A549 (cell line): ENCODE results near the gene SOD3. TPM values are rescaled to one million over a fixed set of nuclear protein-coding genes. Genes with fewer than 3 reads are reported as not detected.

Experiments
- ATAC-seq, 2 experiments: fragments of 200-7000 bp in 1 of 2; fragments of >200 bp in 1 of 2; cut with Nextera tagmentation in 1 of 2; cut with Tn5 transposase in 1 of 2; 3 replicates each; pipeline versions ENCODE4 v1.8.0 to v1.9.1; 2018 to 2020; ENCODE audit warnings: mild to moderate bottlenecking in 1 of 2, moderate library complexity in 1 of 2
- CTCF ChIA-PET: fragments of 300-600 bp; sonication (Branson Sonifier 250); formaldehyde crosslinking; extraction: SDS; loops from one replicate; lab custom pipeline; 2021; ENCODE audit warnings: antibody characterized with exemption, inconsistent platforms; lab: Yijun Ruan, JAX
- POLR2A ChIA-PET: fragments of 350-600 bp; formaldehyde crosslinking; extraction: SDS; loops from one replicate; lab custom pipeline; 2021; ENCODE audit warnings: antibody characterized with exemption, inconsistent platforms; lab: Yijun Ruan, JAX
- DNase-seq, 2 experiments: peaks; one replicate each; pipeline versions ENCODE4 v3.0.0 to v3.0.0-alpha.2; 2011 to 2016; ENCODE audit warnings: low read depth in 1 of 2, low spot score in 1 of 2
- FAIRE-seq: peaks from 2 replicates; lab custom pipeline; 2011; peaks lifted over from hg19 to GRCh38; lab: Jason Lieb, UNC
- H3K27ac ChIP-seq, 2 experiments: fragments of >200 bp; sonication (Bioruptor Twin); formaldehyde crosslinking; 3 replicates each; pipeline ENCODE4 v1.5.1; 2016 to 2017
- H3K4me1 ChIP-seq: fragments of >200 bp; sonication (Bioruptor Twin); formaldehyde crosslinking; 3 replicates; pipeline ENCODE4 v1.6.1; 2016
- H3K4me2 ChIP-seq: fragments of >200 bp; sonication (Bioruptor Twin); formaldehyde crosslinking; 3 replicates; pipeline ENCODE4 v1.6.1; 2016
- H3K4me3 ChIP-seq: fragments of >200 bp; sonication (Bioruptor Twin); formaldehyde crosslinking; 3 replicates; pipeline ENCODE4 v1.5.1; 2016
- H3K9me3 ChIP-seq: fragments of >200 bp; sonication (Bioruptor Twin); formaldehyde crosslinking; 3 replicates; pipeline ENCODE4 v1.6.1; 2016
- CBX2 ChIP-seq: fragments of 200-600 bp; sonication (generic); IDR thresholded peaks from 2 replicates; pipeline ENCODE4 v1.6.1; 2016; ENCODE audit warnings: low read depth, mild to moderate bottlenecking, borderline replicate concordance
- CEBPB ChIP-seq, 2 experiments: fragments of >200 bp in 1 of 2; sonication (Bioruptor Twin) in 1 of 2; formaldehyde crosslinking in 1 of 2; IDR thresholded peaks; 2 replicates each; pipeline ENCODE4 v1.6.1; 2012 to 2016
- ESRRA ChIP-seq: fragments of 150-350 bp; IDR thresholded peaks from 2 replicates; pipeline ENCODE4 v1.6.1; 2014; ENCODE audit warnings: mild to moderate bottlenecking, low read length, borderline replicate concordance
- HDAC2 ChIP-seq: fragments of 200-600 bp; sonication (generic); IDR thresholded peaks from 2 replicates; pipeline ENCODE4 v1.6.1; 2016
- HEYL ChIP-seq: fragments of 250-450 bp; sonication (Bioruptor Pico); IDR thresholded peaks from 2 replicates; pipeline ENCODE4 v1.8.0; 2021; ENCODE audit warnings: mild to moderate bottlenecking, moderate library complexity
- HOXB13 ChIP-seq: fragments of 250-450 bp; sonication (Bioruptor Pico); IDR thresholded peaks from 2 replicates; pipeline ENCODE4 v1.5.0; 2020; ENCODE audit warnings: low read depth, mild to moderate bottlenecking, moderate library complexity
- MAFK ChIP-seq: fragments of 450-650 bp; IDR thresholded peaks from 2 replicates; pipeline ENCODE4 v1.6.1; 2014; ENCODE audit not compliant: partially characterized antibody
- NR3C1 ChIP-seq: fragments of >200 bp; sonication (Bioruptor Twin); formaldehyde crosslinking; IDR thresholded peaks from 3 replicates; pipeline ENCODE4 v1.6.1; 2017
- PHF8 ChIP-seq: fragments of 200-600 bp; sonication (generic); IDR thresholded peaks from 2 replicates; pipeline ENCODE4 v1.6.1; 2016; ENCODE audit warnings: low read depth, mild to moderate bottlenecking, antibody characterized with exemption, moderate library complexity, borderline replicate concordance
- RAD21 ChIP-seq, 2 experiments: fragments of >200 bp in 1 of 2; sonication (Bioruptor Twin) in 1 of 2; formaldehyde crosslinking in 1 of 2; IDR thresholded peaks in 1 of 2; conservative IDR thresholded peaks in 1 of 2; 2 replicates in 1 of 2; 3 replicates in 1 of 2; pipeline ENCODE4 v1.6.1; 2012 to 2018; ENCODE audit warnings: inconsistent platforms in 1 of 2
- RARB ChIP-seq: fragments of 250-450 bp; sonication (Bioruptor Pico); IDR thresholded peaks from 2 replicates; pipeline ENCODE4 v1.8.0; 2021; ENCODE audit warnings: mild to moderate bottlenecking, moderate library complexity
- SMC3 ChIP-seq: fragments of >200 bp; sonication (Bioruptor Twin); formaldehyde crosslinking; IDR thresholded peaks from 3 replicates; pipeline ENCODE4 v1.6.1; 2018; ENCODE audit warnings: inconsistent platforms
- SREBF2 ChIP-seq: fragments of 450-650 bp; IDR thresholded peaks from 2 replicates; pipeline ENCODE4 v1.6.1; 2014; ENCODE audit warnings: mild to moderate bottlenecking, moderate library complexity
- TFCP2L1 ChIP-seq: fragments of 250-450 bp; sonication (Bioruptor Pico); IDR thresholded peaks from 2 replicates; pipeline ENCODE4 v1.5.0; 2021; ENCODE audit warnings: mild to moderate bottlenecking
- TP53 ChIP-seq: fragments of 250-450 bp; sonication (Bioruptor Pico); IDR thresholded peaks from 2 replicates; pipeline ENCODE4 v1.5.0; 2021; ENCODE audit warnings: mild to moderate bottlenecking, moderate library complexity
- USF2 ChIP-seq: fragments of 450-650 bp; IDR thresholded peaks from 2 replicates; pipeline ENCODE4 v1.6.1; 2014; ENCODE audit warnings: antibody characterized with exemption
- WGBS: methylation state at CpG from one replicate; pipeline ENCODE4 v1.1.6; 2017; ENCODE audit errors: missing lambda C conversion rate; 5-methylcytosine and 5-hydroxymethylcytosine counted together
- polyA plus RNA-seq, 4 experiments: library from polyadenylated mRNA; depleted of rRNA in 3 of 4; stranded (reverse); fragments of >200 nt; fragmentation: RNase III in 1 of 4; extraction: RNeasy Plus Mini Kit Qiagen cat#74134 plus additional on column Dnase treatment in 1 of 4; gene quantifications; 2 replicates in 3 of 4; 3 replicates in 1 of 4; pipeline ENCODE4 v1.2.3, GENCODE V29; 2011 to 2017
- TF ChIP-seq, protein P1 (sequence below): fragments of 250-450 bp; sonication (Bioruptor Pico); IDR thresholded peaks from 2 replicates; pipeline ENCODE4 v1.5.0; 2020; ENCODE audit warnings: low read depth, mild to moderate bottlenecking, moderate library complexity
- TF ChIP-seq, protein P2 (sequence below): fragments of >200 bp; sonication (Bioruptor Twin); formaldehyde crosslinking; IDR thresholded peaks from 3 replicates; pipeline ENCODE4 v1.5.1; 2016

The SOD3 gene
- polyA plus RNA-seq, 2 of the 4 experiments (the other 2 are of a cell fraction) = not detected

DNA sequence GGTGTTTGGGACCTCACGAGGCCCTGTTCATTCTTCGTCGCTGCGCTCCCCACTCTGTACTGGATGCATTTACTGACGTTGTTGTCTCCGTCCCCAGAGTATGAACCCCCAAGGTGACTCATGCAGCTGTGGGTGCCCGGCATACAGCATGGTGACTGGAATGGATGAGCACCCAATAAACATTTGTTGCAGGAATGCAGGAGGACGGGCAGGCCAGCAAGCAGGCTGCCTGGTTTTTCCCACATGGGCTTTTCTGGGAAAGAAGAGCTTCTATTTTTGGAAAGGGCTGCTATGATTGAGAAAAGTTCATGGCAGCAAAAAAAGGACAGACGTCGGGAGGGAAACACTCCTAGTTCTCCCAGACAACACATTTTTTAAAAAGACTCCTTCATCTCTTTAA lies 893 bp upstream of the SOD3 start:
- WGBS = 80% methylated on average over 10 of the region's 10 CpGs
- no peaks in the 10 kb centered on the region for H3K4me1 ChIP-seq
- no peaks in the 10 kb centered on the region for H3K9me3 ChIP-seq
- ChIA-PET CTCF (interaction anchor here (0.7 to 1.0 kb wide), 3 partner anchors 13 to 306 kb away, joined by 3 read pairs; no protein-coding TSS in a partner anchor), POLR2A (no interaction called here)
- H3K4me2 ChIP-seq = no peak overlapping the region
- TF ChIP-seq SREBF2 (no peak), PHF8 (no peak), MAFK (no peak), HDAC2 (no peak), CEBPB (IDR thresholded peaks at IDR 0.05) (no peak)
- no peak for ATAC-seq
- no peak overlapping the region for H3K27ac ChIP-seq
- H3K4me3 ChIP-seq = no peak overlapping the region
- no peak for FAIRE-seq
- DNase-seq = no peak

DNA sequence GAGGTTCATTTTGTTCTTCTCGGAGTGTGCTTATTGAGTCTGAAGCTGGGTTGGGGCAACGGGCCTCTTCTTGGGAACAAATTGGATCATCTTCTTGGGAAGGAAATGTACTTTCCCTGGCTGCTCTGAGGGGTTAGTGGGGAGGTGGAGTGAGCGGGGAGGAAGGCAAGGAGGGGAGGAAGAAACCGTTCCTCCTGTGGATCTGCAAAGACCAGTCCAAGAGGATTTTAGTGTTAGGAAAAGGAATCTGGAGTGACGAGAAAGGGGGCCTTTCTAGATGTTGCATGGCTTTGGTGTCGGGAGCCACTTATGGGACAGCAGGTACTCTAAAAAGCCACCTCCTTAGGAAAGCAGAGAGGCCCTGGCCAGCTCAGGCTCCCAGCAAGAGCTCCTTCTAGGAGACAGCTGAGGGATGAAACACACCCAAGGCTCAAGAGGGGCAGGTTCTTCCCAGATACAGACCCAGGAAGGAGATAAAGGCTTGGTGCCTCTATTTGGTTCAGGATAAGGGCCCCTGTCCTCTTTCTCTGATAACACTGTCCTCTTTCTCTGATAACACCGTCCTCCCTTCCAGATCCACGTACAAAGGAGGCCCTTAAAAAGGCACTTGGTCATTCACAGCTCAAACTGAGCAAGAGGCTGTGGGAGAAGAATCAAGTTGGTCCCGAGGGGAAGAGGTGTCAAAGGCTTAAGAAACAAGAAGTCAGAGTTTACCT lies 451 bp downstream of the SOD3 start:
- no peaks in the 10 kb centered on the region for H3K9me3 ChIP-seq
- no peak overlapping the region for H3K4me2 ChIP-seq
- FAIRE-seq (no peak), DNase-seq (no peak), ATAC-seq (no peak)
- POLR2A ChIA-PET = no interaction called here
- CTCF ChIA-PET = no interaction called here
- H3K4me3 ChIP-seq = no peak overlapping the region
- H3K27ac ChIP-seq = no peak overlapping the region
- TF ChIP-seq SMC3 = no peak
- no peak for TF ChIP-seq USF2
- TF ChIP-seq RARB (CRISPR knock-in tag) = no peak
- TF ChIP-seq, protein P1, sequence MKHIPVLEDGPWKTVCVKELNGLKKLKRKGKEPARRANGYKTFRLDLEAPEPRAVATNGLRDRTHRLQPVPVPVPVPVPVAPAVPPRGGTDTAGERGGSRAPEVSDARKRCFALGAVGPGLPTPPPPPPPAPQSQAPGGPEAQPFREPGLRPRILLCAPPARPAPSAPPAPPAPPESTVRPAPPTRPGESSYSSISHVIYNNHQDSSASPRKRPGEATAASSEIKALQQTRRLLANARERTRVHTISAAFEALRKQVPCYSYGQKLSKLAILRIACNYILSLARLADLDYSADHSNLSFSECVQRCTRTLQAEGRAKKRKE (CRISPR knock-in tag) = no peak
- TF ChIP-seq ESRRA = no peak
- TF ChIP-seq HOXB13 (CRISPR knock-in tag) = no peak
- TF ChIP-seq RAD21 (conservative IDR thresholded peaks at IDR 0.05 in 1 of 2, IDR thresholded peaks at IDR 0.05 in 1 of 2) = no peak
- WGBS = 65% methylated on average over 8 of the region's 9 CpGs
- no peaks in the 10 kb centered on the region for H3K4me1 ChIP-seq

GRCh38 chr4:24796620-24797019 lies 1.2 kb downstream of the SOD3 start:
- ChIA-PET POLR2A (interaction anchor here (0.6 kb wide), 1 partner anchor 209 kb away, joined by 3 read pairs; no protein-coding TSS in a partner anchor), CTCF (no interaction called here)
- DNase-seq (no peak), FAIRE-seq (no peak), ATAC-seq (no peak)
- Histone ChIP-seq H3K4me3 (no peak overlapping the region), H3K9me3 (no peaks in the 10 kb centered on the region), H3K27ac (no peak overlapping the region), H3K4me2 (no peak overlapping the region), H3K4me1 (no peaks in the 10 kb centered on the region)
- no peak for TF ChIP-seq HEYL
- TF ChIP-seq TFCP2L1 (CRISPR knock-in tag) = no peak
- no peak for TF ChIP-seq TP53 (CRISPR knock-in tag)
- TF ChIP-seq CBX2 = no peak
- TF ChIP-seq, protein P2, sequence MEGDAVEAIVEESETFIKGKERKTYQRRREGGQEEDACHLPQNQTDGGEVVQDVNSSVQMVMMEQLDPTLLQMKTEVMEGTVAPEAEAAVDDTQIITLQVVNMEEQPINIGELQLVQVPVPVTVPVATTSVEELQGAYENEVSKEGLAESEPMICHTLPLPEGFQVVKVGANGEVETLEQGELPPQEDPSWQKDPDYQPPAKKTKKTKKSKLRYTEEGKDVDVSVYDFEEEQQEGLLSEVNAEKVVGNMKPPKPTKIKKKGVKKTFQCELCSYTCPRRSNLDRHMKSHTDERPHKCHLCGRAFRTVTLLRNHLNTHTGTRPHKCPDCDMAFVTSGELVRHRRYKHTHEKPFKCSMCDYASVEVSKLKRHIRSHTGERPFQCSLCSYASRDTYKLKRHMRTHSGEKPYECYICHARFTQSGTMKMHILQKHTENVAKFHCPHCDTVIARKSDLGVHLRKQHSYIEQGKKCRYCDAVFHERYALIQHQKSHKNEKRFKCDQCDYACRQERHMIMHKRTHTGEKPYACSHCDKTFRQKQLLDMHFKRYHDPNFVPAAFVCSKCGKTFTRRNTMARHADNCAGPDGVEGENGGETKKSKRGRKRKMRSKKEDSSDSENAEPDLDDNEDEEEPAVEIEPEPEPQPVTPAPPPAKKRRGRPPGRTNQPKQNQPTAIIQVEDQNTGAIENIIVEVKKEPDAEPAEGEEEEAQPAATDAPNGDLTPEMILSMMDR = no peak
- TF ChIP-seq HDAC2 = no peak
- TF ChIP-seq CEBPB (IDR thresholded peaks at IDR 0.05) = no peak
- TF ChIP-seq NR3C1 = no peak
- TF ChIP-seq RARB (CRISPR knock-in tag) = no peak
